Natural killer cell (primary cell): Measurements from ENCODE around the gene NHSL2. TPM values are rescaled to one million over a fixed set of nuclear protein-coding genes. Genes with fewer than 3 reads are reported as not detected.

ENCODE experiments used
- ATAC-seq, 3 donors: fragments of 150-1000 bp in 2 of 3; fragments of 200-7000 bp in 1 of 3; cut with Tn5 transposase; 1 replicate in 1 of 3; 2 replicates in 2 of 3; pipeline ENCODE4 v1.10.0; 2021; ENCODE audit warnings: mild to moderate bottlenecking in 2 of 3, moderate library complexity in 2 of 3
- DNase-seq, 2 donors: peaks; one replicate each; pipeline versions ENCODE4 v3.0.0 to v3.0.0-alpha.2; 2013 to 2021; ENCODE audit warnings: mixed read lengths in 1 of 2
- H3K27ac ChIP-seq: one replicate; pipeline ENCODE4 v1.5.1; 2013; ENCODE audit warnings: mild to moderate bottlenecking, low read length
- H3K27me3 ChIP-seq: one replicate; pipeline ENCODE4 v1.6.1; 2013; ENCODE audit warnings: low read length; ENCODE audit not compliant: control insufficient read depth, insufficient read depth
- H3K36me3 ChIP-seq: one replicate; pipeline ENCODE4 v1.6.1; 2013; ENCODE audit warnings: low read length; ENCODE audit not compliant: control insufficient read depth, insufficient read depth
- H3K4me1 ChIP-seq: one replicate; pipeline ENCODE4 v1.6.1; 2013; ENCODE audit warnings: low read length; ENCODE audit not compliant: control insufficient read depth, insufficient read depth
- H3K4me3 ChIP-seq: one replicate; pipeline ENCODE4 v1.5.1; 2013; ENCODE audit warnings: low read length
- H3K9me3 ChIP-seq: one replicate; pipeline ENCODE4 v1.6.1; 2013; ENCODE audit warnings: low read length; ENCODE audit not compliant: control insufficient read depth, insufficient read depth
- H3K27ac Mint-ChIP-seq, 2 donors: one replicate each; pipeline ENCODE4 v1.8.0; 2022; ENCODE audit warnings: mild to moderate bottlenecking in 2 of 2, mixed read lengths in 2 of 2, moderate library complexity in 1 of 2
- H3K27me3 Mint-ChIP-seq, 2 donors: one replicate each; pipeline ENCODE4 v1.8.0; 2022; ENCODE audit warnings: low read depth in 2 of 2, mixed read lengths in 2 of 2
- H3K36me3 Mint-ChIP-seq: one replicate; pipeline ENCODE4 v1.8.0; 2022; ENCODE audit warnings: mixed read lengths
- H3K4me1 Mint-ChIP-seq, 2 donors: one replicate each; pipeline ENCODE4 v1.8.0; 2022; ENCODE audit warnings: mixed read lengths in 2 of 2
- H3K4me3 Mint-ChIP-seq: one replicate; pipeline ENCODE4 v1.8.0; 2022; ENCODE audit warnings: mild to moderate bottlenecking, moderate library complexity, mixed read lengths
- H3K9me3 Mint-ChIP-seq, 2 donors: one replicate each; pipeline ENCODE4 v1.8.0; 2022; ENCODE audit warnings: mixed read lengths in 2 of 2
- CTCF ChIP-seq: fragments of 200-600 bp; IDR thresholded peaks from one replicate; pipeline ENCODE4 v1.8.0; 2022; ENCODE audit warnings: antibody characterized with exemption
- WGBS: methylation state at CpG from one replicate; pipeline ENCODE4 v1.1.7; 2013; ENCODE audit warnings: missing lambda C conversion rate; ENCODE audit not compliant: insufficient coverage; 5-methylcytosine and 5-hydroxymethylcytosine counted together
- intact Hi-C: fragments of 100-400 bp; cut with micrococcal nuclease; formaldehyde crosslinking; loops from one replicate; pipeline ENCODE4 v1.14.2; 2022
- total RNA-seq, 4 donors: library from RNA; stranded (reverse); fragments of 120-200 nt in 1 of 4; gene quantifications; one replicate each; pipeline versions ENCODE4 v1.2.3 to v1.2.4, GENCODE V29; 2013 to 2022

The NHSL2 gene
- total RNA-seq, 3 donors from 2014 or later (not counting 1 experiment from before 2014, with no cell fraction given), result 15.0 to 32.5 (median 30.8) TPM

GRCh38 chrX:72146527-72146926, 235.9 kb downstream of the NHSL2 start:
- no peaks in the 10 kb centered on the region for H3K9me3 Mint-ChIP-seq
- H3K27me3 Mint-ChIP-seq, result peaks cover 0 to 24% of the 10 kb centered on the region in 2 donors
- DNase-seq (no peak), ATAC-seq (no peak)
- WGBS, result 100% methylated on average over 1 of the region's 2 CpGs
- Histone ChIP-seq H3K4me3 (no peak overlapping the region), H3K9me3 (no peaks in the 10 kb centered on the region), H3K4me1 (peaks cover 10% of the 10 kb centered on the region), H3K27me3 (no peaks in the 10 kb centered on the region), H3K27ac (no peak overlapping the region), H3K36me3 (peaks cover 5% of the 10 kb centered on the region)
- H3K4me1 Mint-ChIP-seq, result peaks cover 6 to 17% of the 10 kb centered on the region in 2 donors
- no peak overlapping the region for H3K27ac Mint-ChIP-seq
- no peak for TF ChIP-seq CTCF
- intact Hi-C loops, result no loop called here
- H3K4me3 Mint-ChIP-seq, result no peak overlapping the region
- H3K36me3 Mint-ChIP-seq, result no peaks in the 10 kb centered on the region

- WGBS, result 85% methylated on average over 3 of the region's 3 CpGs
- TF ChIP-seq CTCF, result no peak
- no peak overlapping the region for H3K27ac ChIP-seq
- H3K36me3 ChIP-seq, result no peaks in the 10 kb centered on the region
- no peaks in the 10 kb centered on the region for H3K4me1 ChIP-seq
- no peaks in the 10 kb centered on the region for H3K9me3 Mint-ChIP-seq
- intact Hi-C loops, result no loop called here
- H3K27me3 ChIP-seq, result no peaks in the 10 kb centered on the region
- no peak overlapping the region for H3K4me3 Mint-ChIP-seq
- DNase-seq (no peak), ATAC-seq (no peak)
- H3K27me3 Mint-ChIP-seq, result peaks cover 0 to 16% of the 10 kb centered on the region in 2 donors
- H3K4me1 Mint-ChIP-seq, result no peaks in the 10 kb centered on the region
- H3K27ac Mint-ChIP-seq, result no peak overlapping the region
- no peaks in the 10 kb centered on the region for H3K36me3 Mint-ChIP-seq
- no peak overlapping the region for H3K4me3 ChIP-seq
- H3K9me3 ChIP-seq, result no peaks in the 10 kb centered on the region
These were observed 248.1 kb downstream of the NHSL2 start for GRCh38 chrX:72158773-72159172.

GRCh38 chrX:72159769-72160168, 249.1 kb downstream of the NHSL2 start:
- peaks cover 0 to 16% of the 10 kb centered on the region in 2 donors for H3K27me3 Mint-ChIP-seq
- H3K4me3 ChIP-seq, result no peak overlapping the region
- no peaks in the 10 kb centered on the region for H3K9me3 ChIP-seq
- no peaks in the 10 kb centered on the region for H3K27me3 ChIP-seq
- H3K36me3 Mint-ChIP-seq, result no peaks in the 10 kb centered on the region
- H3K4me1 ChIP-seq, result no peaks in the 10 kb centered on the region
- no peaks in the 10 kb centered on the region for H3K4me1 Mint-ChIP-seq
- TF ChIP-seq CTCF, result no peak
- no peak for DNase-seq
- no peak for ATAC-seq
- no peaks in the 10 kb centered on the region for H3K9me3 Mint-ChIP-seq
- WGBS, result 84% methylated on average over 10 of the region's 10 CpGs
- no peak overlapping the region for H3K27ac Mint-ChIP-seq
- no peaks in the 10 kb centered on the region for H3K36me3 ChIP-seq
- intact Hi-C loops, result no loop called here
- no peak overlapping the region for H3K4me3 Mint-ChIP-seq
- H3K27ac ChIP-seq, result no peak overlapping the region

- no peak for DNase-seq
- Mint-ChIP-seq H3K4me1 (no peaks in the 10 kb centered on the region), H3K27me3 (no peaks in the 10 kb centered on the region), H3K9me3 (no peaks in the 10 kb centered on the region), H3K27ac (no peak overlapping the region), H3K4me3 (no peak overlapping the region), H3K36me3 (no peaks in the 10 kb centered on the region)
- no peaks in the 10 kb centered on the region for H3K36me3 ChIP-seq
- H3K27ac ChIP-seq, result no peak overlapping the region
- H3K9me3 ChIP-seq, result no peaks in the 10 kb centered on the region
- WGBS, result no CpG with 5 or more reads among the region's 4 CpGs
- intact Hi-C loops, result no loop called here
- no peaks in the 10 kb centered on the region for H3K27me3 ChIP-seq
- no peak for TF ChIP-seq CTCF
- no peak for ATAC-seq
- no peak overlapping the region for H3K4me3 ChIP-seq
- H3K4me1 ChIP-seq, result no peaks in the 10 kb centered on the region
These were observed 254.9 kb downstream of the NHSL2 start for GRCh38 chrX:72165551-72165950.
